ENCODE measurements around the gene MED19.

DNA sequence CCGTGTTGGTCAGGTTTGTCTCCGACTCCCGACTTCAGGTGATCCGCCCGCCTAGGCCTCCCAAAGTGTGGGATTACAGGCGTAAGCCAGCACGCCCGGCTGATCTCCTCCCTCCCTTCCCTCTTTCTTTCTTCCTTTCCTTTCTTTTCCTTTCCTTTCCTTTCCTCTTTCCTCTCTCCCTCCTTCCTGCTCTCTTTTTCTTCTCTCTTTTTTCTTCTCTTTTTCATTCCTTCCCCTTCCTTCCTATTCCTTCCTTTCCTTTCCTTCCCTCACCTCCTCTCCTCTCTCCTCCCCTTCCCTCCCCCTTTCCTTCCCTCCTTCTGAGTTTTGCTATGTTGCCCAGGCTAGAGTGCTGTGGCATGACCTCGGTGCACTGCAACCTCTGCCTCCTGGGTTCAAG is 48.0 kb downstream of the MED19 start:
- TF ChIP-seq POLR2A (IDR thresholded peaks at IDR 0.05; ENCODE audit: low read depth, low read length) = no peak
- no peak for TF ChIP-seq SPI1 (IDR thresholded peaks at IDR 0.05; ENCODE audit: low read depth, low read length)
